HuH-7 (cell line): ENCODE results near the gene NUDT1.

Experiments used
- DNase-seq: peaks from one replicate; pipeline ENCODE4 v3.0.0; 2011; ENCODE audit warnings: low spot score

Gene NUDT1

DNA sequence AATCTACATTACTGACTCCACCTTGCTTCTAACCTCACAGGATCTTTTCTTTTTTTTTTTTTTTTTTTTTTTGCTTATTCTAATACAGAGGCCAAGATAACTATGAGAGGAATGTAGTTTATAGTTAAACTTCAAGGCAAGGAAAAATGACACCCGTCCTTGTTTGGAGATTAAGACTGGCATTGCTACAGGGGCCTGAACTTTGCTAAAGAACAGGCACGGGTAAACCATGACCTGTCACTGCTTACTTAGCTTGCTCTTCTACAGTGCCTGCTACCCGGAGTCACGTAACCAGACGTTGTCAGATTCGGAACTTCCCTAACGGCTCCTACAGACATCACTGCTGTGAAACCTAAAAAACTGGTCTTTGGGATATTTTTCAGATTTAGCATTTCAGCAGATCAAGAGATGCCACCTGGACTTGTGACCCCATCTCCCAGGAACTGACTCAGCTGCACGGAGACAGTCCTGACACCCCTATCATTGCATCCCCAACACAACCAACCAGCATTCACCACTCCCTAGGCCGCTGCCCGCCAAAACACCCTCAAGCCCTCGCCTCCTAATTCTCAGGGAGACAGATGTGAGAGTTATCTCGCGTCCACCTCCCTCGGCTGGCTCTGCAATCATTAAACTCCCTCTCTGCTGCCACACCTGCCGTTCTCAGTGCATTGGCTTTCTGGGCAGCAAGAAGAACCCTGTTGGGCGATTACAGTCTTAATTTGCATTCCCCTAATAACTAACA, 36.8 kb upstream of the NUDT1 start:
- no peak for DNase-seq

DNA sequence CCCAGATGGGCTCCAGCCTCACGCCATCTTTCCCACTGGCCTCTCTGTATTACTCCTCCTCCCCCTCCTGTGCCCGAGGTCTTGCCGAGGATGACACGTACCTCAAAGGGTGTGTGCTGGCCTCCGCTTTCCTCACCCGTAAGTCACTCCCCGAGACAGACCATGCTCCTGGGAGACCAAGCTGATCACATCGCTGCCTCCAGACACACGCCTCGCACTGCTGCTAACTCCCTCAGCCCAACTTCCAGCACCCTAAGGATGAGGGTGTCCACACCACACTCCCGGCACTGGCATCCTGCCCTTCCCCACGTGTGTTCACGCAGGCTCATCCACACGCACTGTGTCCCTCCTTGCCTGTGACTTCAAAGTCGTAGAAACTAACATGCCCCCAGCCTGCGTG, 33.3 kb upstream of the NUDT1 start:
- no peak for DNase-seq

DNA sequence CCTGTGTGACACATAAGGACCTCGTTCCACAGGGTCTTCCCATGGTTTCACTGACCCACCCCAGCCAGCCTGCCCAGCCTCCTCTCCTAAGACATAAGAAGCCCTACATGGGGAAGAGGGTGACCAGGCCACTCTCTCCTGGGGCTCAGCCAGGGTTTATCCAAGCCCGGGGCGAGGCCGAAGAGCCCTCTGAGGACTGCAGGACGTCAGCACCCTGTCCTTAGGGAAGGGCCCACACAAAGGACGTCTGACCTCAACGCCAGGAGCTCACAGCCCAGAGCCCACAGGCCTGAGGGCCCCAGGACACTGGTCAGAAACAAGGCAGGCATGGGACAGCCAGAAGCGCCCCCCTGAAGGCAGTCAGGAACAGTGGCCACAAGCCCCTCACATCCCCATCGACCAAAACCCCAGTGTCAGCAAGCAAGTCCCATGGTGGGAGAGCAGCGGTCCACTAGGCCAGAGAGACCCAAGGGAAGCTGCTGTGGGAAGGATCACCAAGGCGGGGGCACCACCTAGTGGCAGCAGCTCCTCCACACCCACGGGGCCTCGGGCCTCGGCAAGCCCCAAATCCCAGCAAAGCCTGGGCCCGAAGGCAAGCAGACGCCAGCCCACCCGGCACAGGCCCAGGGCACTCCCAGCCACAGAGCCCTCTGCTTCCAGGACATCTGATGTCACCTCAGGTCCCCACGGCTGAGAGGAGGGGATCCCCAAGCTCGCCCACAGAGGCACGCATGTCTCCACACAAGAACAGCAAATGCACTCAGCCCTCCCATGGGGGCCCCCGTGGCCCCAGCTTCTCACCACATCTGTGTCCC, 32.7 kb upstream of the NUDT1 start:
- DNase-seq, result peak; percentile 96

DNA sequence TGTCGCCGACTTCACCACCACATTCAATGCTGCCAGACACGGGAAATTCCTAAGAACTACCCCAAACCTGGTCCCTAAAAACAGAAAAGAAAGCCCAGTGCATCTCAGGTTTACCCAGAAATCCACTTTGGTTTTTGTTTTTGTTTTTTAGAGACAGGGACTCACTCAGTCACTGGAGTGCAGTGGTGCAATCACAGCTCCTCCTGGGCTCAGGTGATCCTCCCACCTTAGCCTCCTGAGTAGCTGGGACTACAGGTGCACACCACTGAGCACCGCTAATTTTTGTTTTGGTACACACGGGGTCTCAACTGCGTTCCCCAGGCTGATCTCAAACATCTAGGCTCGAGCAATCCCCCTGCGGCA, 32.1 kb upstream of the NUDT1 start:
- DNase-seq, result no peak

DNA sequence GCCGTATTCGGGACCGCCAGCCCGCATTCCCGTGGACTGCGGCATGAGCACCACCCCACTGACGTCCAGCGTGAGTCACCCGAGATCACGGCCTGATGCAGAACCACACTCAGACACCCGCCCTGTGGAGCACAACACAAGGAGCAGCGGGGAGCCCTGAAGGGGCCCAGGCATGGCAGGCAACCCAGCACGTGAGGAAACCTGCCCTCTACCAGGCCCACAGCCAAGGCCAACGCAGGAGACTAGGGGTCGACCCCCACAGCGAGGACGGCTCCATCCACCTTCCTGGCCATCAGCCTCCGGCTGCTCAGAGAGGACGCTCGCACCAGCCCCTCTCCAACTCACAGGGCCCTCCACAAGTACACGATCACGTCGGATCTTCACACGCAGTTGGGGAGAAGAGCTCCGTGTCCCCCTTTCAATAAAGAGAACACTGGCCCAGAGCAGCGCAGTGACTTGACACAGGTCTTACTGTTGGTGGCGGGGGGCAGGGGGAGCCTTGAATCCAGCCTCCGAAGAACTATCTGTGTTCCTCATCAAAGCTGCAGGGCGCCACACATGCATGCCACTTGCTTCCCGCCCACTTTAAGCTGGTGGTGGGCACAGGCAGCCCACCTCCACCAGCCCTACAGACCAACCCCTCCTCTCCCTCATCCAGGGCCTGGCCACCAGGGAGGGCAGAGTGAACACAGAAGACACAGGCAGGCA, 31.3 kb upstream of the NUDT1 start:
- DNase-seq, result no peak

DNA sequence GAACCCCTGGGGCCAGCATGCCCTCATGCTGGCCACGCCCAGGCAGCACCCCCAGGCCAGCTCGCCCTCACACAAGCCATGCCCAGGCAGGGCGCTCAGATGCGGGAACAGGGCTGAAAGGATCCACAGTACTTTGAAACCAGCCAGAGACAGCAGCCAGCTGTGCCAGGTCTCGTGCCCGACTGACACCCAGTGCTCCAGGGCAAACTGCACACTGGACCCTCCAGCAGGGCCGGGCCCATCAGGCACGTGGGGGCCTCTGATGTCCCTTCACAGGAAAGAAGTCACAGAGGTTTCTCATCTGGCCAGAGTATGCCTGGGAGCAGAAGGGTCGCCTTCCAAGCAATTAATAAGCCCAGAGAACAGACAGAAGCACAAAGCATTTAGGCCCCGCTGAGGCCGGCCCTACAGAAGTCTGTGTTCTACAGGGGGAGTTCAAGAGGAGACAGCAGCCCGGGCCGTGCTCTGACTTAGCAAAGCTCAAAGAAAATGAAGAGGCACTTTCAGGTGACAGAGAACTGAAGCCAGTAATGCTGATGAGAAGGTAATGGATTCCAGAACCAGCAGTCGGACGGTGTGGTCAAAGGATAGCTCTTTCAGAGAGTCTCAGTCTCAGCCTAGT, 30.7 kb upstream of the NUDT1 start:
- no peak for DNase-seq

DNA sequence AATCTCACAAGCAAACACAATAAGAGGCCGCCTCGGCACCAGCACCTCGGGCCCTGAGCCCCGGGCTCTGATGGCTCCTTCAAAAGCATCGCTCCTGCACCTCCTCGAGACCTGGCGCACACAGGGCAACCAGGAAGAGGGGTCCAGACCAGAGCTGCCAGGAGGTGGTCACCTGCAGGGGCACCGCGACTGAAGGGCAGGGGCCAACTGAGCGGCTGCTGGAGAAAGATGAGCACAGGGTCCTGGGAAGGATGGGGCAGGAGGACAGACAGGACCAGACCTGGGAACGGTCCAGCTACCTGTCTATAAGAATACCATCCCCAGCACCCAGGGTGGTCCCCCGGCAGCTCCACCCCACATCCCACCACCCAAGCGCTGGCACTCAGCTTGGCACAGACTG, 30.1 kb upstream of the NUDT1 start:
- DNase-seq, result no peak

DNA sequence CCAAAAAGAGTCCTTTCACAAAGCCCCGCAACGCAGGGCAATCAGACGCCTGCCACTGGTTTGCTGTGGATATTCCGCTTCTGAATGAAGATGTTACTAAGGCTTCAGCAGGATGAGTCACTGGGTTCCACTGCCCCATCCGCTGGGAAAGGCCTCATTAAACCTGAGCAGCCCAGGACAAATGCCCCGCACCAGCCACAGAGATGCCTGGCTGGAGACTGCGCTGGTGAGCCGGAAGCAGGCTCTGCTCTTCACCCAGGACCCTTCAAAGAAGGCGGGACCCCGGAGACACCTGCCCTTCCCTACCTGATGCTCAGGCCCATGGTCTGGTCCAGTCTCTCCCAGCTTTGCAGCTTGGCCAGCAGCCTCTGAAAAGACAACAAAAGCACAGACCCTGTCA, 29.1 kb upstream of the NUDT1 start:
- DNase-seq, result no peak

DNA sequence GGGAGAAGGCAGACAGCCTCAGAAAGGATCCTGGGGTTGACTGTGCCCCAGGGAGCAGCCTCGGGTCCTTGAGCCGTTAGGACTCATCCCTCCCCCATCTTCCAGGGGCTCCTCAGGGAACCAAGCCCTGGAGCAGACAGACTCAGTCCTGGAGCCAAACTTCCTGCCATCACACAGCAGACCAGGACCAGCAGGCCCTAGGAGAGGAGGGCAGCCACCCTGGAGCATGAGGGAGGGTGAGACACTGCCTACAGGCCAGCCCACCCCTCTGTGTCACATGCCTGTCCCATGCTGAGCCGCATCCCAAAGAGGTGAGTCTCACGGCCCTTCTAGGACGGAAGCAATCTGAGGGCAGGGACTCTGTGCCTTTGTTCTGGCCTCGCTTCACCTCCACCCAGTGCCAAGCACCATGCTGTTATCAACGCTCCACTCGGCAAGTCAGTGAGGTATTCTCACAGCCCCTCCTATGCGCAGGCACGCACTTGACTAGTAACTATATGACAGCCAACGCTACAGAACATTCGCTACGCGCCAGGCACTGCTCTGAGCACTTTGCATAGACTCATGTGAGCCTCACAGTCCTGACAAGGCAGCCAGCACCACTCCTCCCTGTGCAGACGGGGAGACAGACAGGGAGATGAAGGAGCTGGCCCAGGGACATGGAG, 28.3 kb upstream of the NUDT1 start:
- DNase-seq, result no peak

DNA sequence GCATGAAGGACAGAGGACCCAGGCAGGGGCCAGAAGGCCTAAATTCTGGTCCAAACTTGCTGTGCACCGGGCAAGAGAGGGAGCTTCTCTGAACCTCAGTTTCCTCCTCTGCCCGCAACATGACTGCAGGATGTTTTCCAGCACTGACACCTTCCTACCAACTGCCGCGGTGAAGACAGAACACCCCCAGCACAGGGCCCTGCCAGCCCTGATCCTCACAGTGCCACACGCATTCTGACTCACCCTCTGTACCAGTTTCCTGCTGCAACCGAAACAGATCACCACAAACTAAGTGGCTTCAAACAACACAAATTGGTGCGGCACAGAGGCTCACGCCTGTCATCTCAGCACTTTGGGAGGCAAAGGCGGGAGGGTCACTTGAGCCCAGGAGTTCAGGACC, 27.4 kb upstream of the NUDT1 start:
- no peak for DNase-seq

DNA sequence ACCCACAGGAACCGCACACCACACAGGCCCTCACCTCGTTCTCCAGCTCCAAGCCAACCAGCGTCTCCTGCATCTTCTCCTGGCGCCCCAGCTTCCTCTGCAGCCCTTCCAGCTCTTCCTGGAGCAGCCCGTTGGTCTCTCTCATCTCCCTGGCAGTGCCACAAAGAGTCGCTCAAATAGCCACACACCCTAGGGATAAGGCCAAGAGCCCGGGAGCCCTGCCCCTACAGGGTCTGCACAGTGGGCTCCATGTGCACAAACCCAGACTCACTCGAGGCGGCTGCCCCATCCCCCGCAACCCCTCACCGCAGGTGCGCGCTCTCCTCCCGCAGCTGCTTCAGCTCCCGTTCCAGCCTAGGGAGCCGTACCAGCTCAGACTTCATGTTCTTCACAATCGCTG, 26.2 kb upstream of the NUDT1 start:
- DNase-seq, result no peak

DNA sequence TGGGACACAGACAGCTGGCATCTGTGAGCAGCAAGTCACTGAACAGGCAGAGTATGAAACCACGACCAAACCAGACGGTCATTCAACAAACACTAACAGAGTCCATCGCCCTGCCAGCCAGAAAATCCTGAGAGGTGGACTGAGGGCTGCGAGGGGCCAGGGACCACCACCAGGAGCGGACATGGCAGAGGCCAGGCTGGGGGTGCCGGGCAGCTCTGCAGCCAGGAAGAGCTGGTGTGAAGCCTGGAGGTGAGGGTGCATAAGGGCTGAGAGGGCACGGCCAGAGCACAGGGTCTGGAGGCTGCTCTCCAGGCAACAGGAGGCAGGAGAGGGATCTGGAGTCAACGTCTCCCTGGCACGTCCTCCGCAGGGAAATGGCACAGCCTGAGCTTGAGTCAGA, 24.8 kb upstream of the NUDT1 start:
- no peak for DNase-seq

DNA sequence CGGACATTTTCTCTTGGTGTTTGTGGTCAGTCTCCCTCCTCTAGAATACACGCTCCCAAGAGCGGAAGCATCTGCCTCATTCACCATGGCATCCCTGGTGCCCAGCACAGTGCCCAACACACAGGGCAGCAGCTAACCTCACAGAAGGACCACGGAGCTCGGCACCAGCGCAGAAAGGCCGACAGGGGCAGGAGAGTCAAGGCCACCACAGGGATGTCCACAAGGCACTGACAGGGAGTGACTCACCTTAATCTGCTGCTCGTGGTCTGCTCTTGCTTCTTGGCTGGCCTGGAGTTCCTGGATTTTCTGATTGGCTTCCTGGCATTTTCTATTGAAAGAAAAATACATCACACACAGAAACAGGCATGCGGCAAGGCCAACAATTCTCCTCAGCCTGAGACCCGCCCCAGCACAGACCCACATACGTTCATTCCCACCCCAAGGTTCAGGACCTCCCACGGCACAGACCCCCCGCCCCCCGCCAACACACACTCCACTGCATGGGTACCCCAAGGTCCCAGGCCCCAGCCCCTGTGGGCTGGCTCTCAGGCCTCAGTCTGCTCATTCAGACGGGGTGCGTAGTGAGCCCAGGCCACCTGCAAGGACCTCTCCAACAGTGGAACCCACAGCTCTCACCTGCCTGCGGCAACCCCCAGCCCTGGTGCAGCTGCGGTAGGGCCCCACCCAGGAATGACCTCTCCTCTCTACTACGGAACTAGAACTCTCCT, 24.1 kb upstream of the NUDT1 start:
- DNase-seq, result no peak

DNA sequence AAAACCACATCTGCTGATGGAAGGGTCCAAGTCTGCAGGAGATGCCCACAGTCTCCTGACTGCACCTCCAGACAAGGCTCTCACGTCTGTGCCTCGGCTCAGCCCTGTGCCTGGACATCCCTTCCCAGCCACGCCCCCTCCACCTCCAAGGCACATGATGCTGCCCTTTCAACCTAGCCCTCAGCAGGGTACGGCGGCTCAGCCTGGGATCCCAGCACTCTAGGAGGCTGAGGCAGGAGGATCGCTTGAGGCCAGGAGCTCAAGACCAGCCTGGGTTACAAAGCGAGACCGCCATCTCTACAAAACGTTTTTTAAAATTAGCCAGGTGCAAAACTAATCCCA, 23.6 kb upstream of the NUDT1 start:
- no peak for DNase-seq

DNA sequence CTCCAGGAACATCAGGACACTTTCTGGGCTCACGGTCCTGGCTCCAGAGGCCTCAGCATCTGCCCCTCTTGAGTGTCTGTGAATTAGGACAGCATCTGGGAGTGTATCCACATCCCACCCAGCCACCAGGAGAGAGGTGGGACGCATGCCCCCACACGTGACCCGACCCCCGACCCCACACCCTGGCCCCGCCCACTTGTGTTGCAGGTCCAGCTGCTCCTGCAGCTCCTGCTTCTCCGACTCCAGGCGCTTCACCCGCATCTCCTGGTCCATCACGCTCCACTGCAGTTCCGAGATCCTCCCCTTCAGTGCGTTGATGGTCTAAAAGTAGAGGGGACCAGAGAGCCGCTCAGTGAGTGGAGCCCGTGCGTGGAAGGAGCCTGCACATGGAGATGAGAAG, 22.9 kb upstream of the NUDT1 start:
- no peak for DNase-seq

DNA sequence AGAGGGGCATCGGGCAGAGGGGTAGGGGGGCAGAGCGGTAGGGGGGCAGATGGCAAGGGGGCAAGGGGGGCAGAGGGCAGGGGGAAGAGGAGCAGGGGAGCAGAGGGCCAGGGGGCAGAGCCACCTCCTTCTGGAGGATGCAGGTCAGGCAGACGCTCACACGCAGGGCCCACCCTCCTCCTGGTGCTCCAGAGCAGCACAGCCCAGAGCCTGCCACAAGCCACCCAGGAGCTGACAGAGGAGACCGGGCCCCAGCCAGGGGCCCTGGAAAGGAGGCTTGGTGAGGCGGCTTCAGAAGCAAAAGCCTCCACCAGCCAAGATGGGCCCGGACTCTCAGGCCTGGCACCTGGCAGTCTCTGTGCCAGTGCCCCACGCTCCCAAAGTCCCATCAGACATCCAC, 22.4 kb upstream of the NUDT1 start:
- DNase-seq, result no peak

DNA sequence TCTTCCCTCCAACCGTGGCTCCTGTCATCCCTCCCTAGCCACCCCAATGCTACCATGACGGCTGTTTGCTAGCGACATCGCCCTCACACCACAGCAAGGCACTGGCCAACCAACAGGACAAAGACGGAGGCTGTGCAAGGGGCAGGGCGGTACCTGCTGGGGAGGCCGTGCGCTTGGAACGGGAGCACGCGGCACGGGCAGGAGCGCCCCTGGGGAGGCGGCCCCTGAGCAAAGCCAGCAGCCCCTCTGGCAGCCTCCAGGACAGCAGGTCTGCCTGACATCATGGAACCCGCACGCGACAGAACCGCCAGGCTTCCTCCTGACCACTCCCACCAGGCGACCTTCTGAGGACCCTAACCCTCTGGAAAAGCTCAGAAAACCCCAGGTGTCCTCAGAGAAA, 22.0 kb upstream of the NUDT1 start:
- DNase-seq, result no peak

DNA sequence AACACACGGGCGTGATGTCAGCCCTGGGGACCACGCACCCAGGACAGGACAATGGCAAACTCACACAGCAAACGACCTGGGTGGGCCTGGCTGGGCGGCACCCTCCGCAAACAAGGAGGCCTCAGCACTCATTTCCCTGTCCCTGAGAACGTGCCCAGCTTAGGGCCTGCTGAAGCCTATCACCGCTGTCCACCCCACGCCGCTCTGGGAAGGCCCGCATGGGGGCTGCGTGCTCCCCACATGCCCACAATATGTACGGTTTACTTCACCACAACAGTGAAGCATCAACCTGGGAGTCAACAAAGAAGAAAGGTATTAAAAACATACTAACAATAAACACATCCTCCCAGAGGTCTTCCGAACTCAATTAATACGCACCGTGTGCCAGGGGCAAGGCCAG, 21.5 kb upstream of the NUDT1 start:
- no peak for DNase-seq

DNA sequence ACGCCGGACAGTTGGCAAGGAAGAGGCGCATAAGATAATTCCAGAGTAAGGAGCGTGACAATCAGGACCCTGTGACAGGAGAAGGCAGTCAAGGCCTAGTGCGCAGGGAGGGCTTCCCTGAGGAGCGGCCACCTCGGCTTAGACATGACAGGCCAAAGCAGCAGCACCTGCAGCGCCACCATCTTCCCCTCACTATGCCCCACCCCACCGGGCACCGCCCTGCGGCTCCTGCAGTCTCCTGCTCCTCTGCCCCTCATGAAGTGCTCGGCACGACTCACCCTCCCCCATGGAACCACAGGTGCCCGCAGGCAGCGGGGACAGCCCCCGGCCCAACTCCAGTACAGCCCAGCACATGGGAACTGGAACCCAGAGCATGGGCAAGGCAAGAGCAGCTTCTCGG, 21.1 kb upstream of the NUDT1 start:
- DNase-seq, result no peak

DNA sequence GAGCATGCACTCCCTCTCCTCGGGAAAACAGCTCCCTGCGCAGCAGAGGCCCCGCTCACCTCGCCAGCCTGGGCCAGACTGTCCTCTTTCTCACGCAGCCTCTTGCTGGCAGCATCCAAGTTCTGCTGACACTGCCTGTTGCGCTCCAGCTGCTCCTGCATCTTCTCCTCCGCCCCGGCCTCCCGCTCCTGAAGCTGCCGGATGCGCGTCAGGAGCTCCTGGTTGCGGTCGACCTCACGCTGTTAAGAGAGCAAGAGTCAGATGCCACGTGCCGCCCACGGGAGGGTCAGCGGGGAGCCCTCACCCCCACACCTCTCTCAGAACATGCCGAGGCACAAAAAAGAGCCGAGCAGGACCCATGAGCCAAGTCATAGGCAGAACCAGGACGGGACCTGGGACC, 19.5 kb upstream of the NUDT1 start:
- no peak for DNase-seq

DNA sequence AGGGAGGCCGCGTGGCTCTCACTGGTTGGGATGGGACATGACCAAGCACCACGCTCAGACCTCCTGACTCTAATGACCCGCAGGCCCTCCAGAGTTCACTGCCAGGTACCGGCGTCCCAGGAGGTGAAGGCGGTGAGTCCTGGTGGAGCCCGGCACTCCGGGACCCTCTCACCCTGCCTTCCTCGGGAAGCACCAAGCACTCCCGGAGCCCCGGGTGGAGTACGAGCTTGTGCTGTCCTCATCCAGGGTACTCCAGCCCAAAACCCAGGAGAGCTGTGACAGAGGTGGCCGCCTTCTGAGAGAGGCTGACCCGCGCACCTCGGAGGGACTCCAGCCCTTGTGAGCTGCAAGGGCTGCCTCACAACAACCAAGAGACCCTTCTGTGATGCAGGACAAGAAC, 18.7 kb upstream of the NUDT1 start:
- no peak for DNase-seq

DNA sequence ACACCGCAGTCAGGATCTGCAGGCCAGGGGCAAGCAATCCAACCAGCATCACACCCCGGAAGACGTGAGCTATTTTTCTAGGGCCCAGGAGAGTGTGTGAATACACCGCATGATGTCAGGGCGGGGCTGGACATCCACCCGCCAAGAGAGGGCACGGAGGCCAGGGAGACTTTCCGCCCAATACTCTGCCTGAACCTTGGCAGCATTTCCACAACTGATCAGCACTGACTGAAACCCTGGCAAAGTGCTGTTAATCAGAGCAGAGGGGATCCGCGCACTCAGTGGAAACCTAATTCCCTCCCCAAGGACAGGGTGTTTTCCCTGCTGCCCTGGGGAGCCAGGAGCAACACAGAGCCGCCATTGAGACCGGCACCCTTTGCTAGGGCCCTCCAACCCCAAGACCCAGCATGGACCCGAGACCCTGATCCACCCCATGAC, 17.5 kb upstream of the NUDT1 start:
- DNase-seq, result no peak
